Measurements from ENCODE around the gene NXPE2. TPM values are rescaled to one million over a fixed set of nuclear protein-coding genes. Genes with fewer than 3 reads are reported as not detected.

Gene NXPE2
- total RNA-seq, 1 donor from 2014 or later = 0.11 TPM

DNA sequence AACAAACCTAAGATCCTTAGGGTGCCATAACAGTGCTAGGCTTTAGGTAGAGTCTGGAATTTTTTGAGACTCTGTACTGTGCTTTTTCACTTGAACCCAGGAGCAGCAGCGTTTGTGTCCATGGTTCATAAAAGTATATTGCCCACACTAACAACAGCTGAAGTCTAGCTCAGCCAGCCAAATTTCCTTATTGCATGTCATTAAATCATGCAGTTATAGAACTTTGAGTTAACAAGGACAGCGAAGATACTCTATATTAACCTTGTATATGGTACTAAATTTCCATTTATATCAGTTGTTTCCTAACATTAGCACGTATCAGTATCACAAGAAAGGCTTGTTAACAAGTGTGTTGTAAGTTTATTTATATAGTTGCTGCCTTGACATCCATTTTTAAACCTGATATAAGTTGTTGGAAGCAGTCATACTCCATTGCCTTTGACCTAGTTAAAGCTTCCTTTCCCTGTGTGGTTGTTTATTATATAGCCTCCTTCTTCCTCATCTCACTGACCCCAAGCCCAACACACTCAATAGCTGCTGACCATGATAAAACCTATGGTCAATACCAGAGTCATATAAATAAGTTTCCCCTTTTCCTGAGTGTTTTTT lies 46.7 kb downstream of the NXPE2 start:
- Mint-ChIP-seq H3K36me3 (ENCODE audit: low read depth, unreplicated experiment) (no peaks in the 10 kb centered on the region), H3K4me3 (ENCODE audit: unreplicated experiment) (no peak overlapping the region), H3K4me1 (ENCODE audit: low read depth, unreplicated experiment) (no peaks in the 10 kb centered on the region), H3K27me3 (ENCODE audit: low read depth, unreplicated experiment) (peaks cover 12% of the 10 kb centered on the region), H3K27ac (ENCODE audit: unreplicated experiment) (no peak overlapping the region), H3K9me3 (ENCODE audit: unreplicated experiment) (no peaks in the 10 kb centered on the region)
- Histone ChIP-seq H3K9ac (ENCODE audit: low read length) (no peak overlapping the region), H3K4me2 (ENCODE audit: low read length) (no peak overlapping the region), H3K79me2 (ENCODE audit: insufficient read depth, low read length) (no peaks in the 10 kb centered on the region), H3K9me3 (ENCODE audit: insufficient read depth, low read depth, low read length) (no peaks in the 10 kb centered on the region), H3K27me3 (ENCODE audit: insufficient read depth, low read length) (no peaks in the 10 kb centered on the region), H2AFZ (ENCODE audit: low read depth, low read length) (no peak overlapping the region), H3K4me3 (ENCODE audit: insufficient read depth, low read depth, low read length) (no peak overlapping the region), H3K36me3 (ENCODE audit: insufficient read depth, low read length) (no peaks in the 10 kb centered on the region), H4K20me1 (ENCODE audit: insufficient read depth, low read length) (no peaks in the 10 kb centered on the region), H3K4me1 (ENCODE audit: insufficient read depth, low read length) (no peaks in the 10 kb centered on the region), H3K27ac (ENCODE audit: low read depth, low read length) (no peak overlapping the region)
- FAIRE-seq (no peak), DNase-seq (ENCODE audit: low read depth) (no peak)
- no peak for TF ChIP-seq EZH2 (IDR thresholded peaks at IDR 0.05; ENCODE audit: insufficient read depth, low read length)
- TF ChIP-seq, protein P1, sequence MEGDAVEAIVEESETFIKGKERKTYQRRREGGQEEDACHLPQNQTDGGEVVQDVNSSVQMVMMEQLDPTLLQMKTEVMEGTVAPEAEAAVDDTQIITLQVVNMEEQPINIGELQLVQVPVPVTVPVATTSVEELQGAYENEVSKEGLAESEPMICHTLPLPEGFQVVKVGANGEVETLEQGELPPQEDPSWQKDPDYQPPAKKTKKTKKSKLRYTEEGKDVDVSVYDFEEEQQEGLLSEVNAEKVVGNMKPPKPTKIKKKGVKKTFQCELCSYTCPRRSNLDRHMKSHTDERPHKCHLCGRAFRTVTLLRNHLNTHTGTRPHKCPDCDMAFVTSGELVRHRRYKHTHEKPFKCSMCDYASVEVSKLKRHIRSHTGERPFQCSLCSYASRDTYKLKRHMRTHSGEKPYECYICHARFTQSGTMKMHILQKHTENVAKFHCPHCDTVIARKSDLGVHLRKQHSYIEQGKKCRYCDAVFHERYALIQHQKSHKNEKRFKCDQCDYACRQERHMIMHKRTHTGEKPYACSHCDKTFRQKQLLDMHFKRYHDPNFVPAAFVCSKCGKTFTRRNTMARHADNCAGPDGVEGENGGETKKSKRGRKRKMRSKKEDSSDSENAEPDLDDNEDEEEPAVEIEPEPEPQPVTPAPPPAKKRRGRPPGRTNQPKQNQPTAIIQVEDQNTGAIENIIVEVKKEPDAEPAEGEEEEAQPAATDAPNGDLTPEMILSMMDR (IDR thresholded peaks at IDR 0.05; ENCODE audit: insufficient read depth, low read depth, low read length) = no peak

DNA sequence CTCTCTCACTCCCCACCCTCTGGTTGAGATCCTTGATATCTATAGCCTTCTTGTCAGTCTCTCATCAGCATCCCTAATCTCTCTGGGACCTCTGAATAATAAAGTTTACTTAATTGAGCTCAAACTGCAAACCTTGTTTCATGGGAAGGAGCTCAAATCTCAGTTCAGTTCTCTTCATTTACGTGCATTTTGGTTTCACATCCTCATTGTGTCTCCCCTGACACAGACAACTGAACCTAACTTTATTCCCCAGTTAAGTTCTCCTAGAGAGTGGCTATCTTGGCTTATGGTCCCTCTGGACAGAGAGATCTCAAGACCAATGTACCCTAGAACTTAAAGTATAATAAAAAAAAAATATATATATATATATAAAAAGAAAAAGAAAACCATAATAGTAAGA lies 47.3 kb downstream of the NXPE2 start:
- Mint-ChIP-seq H3K27ac (ENCODE audit: unreplicated experiment) (no peak overlapping the region), H3K4me3 (ENCODE audit: unreplicated experiment) (no peak overlapping the region)
- TF ChIP-seq, protein P1 (IDR thresholded peaks at IDR 0.05; ENCODE audit: insufficient read depth, low read depth, low read length) = no peak
- no peak for TF ChIP-seq EZH2 (IDR thresholded peaks at IDR 0.05; ENCODE audit: insufficient read depth, low read length)

DNA sequence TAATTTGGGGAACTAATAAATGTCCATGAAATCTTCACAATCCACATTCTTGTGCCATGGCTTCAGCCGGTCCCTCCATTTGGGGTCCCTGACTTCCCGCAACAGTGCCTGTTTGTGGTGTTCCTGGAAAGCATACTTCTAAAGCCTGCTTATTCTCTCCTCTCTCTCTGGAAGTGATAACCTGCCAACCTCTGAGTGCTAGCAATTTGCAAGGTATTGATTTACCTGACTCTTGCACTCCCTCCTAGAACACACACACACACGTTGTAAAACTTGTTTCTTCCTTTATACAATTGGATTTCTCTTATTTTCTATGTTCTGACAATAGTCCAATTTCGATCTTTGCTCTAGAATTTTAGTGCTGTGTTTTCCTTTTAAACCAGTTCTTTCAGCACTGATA lies 58.5 kb downstream of the NXPE2 start:
- DNase-seq (ENCODE audit: low read depth) (no peak), FAIRE-seq (no peak)
- Histone ChIP-seq H3K36me3 (ENCODE audit: insufficient read depth, low read length) (no peaks in the 10 kb centered on the region), H2AFZ (ENCODE audit: low read depth, low read length) (no peak overlapping the region), H3K79me2 (ENCODE audit: insufficient read depth, low read length) (no peaks in the 10 kb centered on the region), H3K4me2 (ENCODE audit: low read length) (no peak overlapping the region), H3K4me1 (ENCODE audit: insufficient read depth, low read length) (no peaks in the 10 kb centered on the region), H3K27ac (ENCODE audit: low read depth, low read length) (no peak overlapping the region), H3K9ac (ENCODE audit: low read length) (no peak overlapping the region), H3K9me3 (ENCODE audit: insufficient read depth, low read depth, low read length) (no peaks in the 10 kb centered on the region), H3K27me3 (ENCODE audit: insufficient read depth, low read length) (no peaks in the 10 kb centered on the region), H4K20me1 (ENCODE audit: insufficient read depth, low read length) (no peaks in the 10 kb centered on the region), H3K4me3 (ENCODE audit: insufficient read depth, low read depth, low read length) (no peak overlapping the region)
- H3K4me1 Mint-ChIP-seq (ENCODE audit: low read depth, unreplicated experiment) = no peaks in the 10 kb centered on the region
- H3K9me3 Mint-ChIP-seq (ENCODE audit: unreplicated experiment) = peaks cover 3% of the 10 kb centered on the region
- H3K4me3 Mint-ChIP-seq (ENCODE audit: unreplicated experiment) = no peak overlapping the region
- TF ChIP-seq, protein P1 (IDR thresholded peaks at IDR 0.05; ENCODE audit: insufficient read depth, low read depth, low read length) = no peak
- no peak for TF ChIP-seq EZH2 (IDR thresholded peaks at IDR 0.05; ENCODE audit: insufficient read depth, low read length)
- H3K27me3 Mint-ChIP-seq (ENCODE audit: low read depth, unreplicated experiment) = no peaks in the 10 kb centered on the region
- no peak overlapping the region for H3K27ac Mint-ChIP-seq (ENCODE audit: unreplicated experiment)
- H3K36me3 Mint-ChIP-seq (ENCODE audit: low read depth, unreplicated experiment) = no peaks in the 10 kb centered on the region

More for the DNA sequence above, 47.3 kb downstream of the NXPE2 start:
- Histone ChIP-seq H3K36me3 (ENCODE audit: insufficient read depth, low read length) (no peaks in the 10 kb centered on the region), H3K4me1 (ENCODE audit: insufficient read depth, low read length) (no peaks in the 10 kb centered on the region), H3K9ac (ENCODE audit: low read length) (no peak overlapping the region), H3K9me3 (ENCODE audit: insufficient read depth, low read depth, low read length) (no peaks in the 10 kb centered on the region), H3K79me2 (ENCODE audit: insufficient read depth, low read length) (no peaks in the 10 kb centered on the region), H3K4me3 (ENCODE audit: insufficient read depth, low read depth, low read length) (no peak overlapping the region), H3K27ac (ENCODE audit: low read depth, low read length) (no peak overlapping the region), H3K27me3 (ENCODE audit: insufficient read depth, low read length) (no peaks in the 10 kb centered on the region), H4K20me1 (ENCODE audit: insufficient read depth, low read length) (no peaks in the 10 kb centered on the region), H3K4me2 (ENCODE audit: low read length) (no peak overlapping the region), H2AFZ (ENCODE audit: low read depth, low read length) (no peak overlapping the region)
- H3K9me3 Mint-ChIP-seq (ENCODE audit: unreplicated experiment) = no peaks in the 10 kb centered on the region
- peaks cover 12% of the 10 kb centered on the region for H3K27me3 Mint-ChIP-seq (ENCODE audit: low read depth, unreplicated experiment)
- H3K4me1 Mint-ChIP-seq (ENCODE audit: low read depth, unreplicated experiment) = no peaks in the 10 kb centered on the region
- no peaks in the 10 kb centered on the region for H3K36me3 Mint-ChIP-seq (ENCODE audit: low read depth, unreplicated experiment)
- no peak for DNase-seq (ENCODE audit: low read depth)
- no peak for FAIRE-seq

Data from astrocyte (in vitro differentiated cells and primary cell).